HG03175 (cell line): ENCODE data around the gene TSPAN4.
A peak's percentile ranks its signal among the peaks of the same experiment; 100 is the strongest.

Experiments used
- ATAC-seq: cut with Tn5 transposase; IDR thresholded peaks from one replicate; pipeline ENCODE4 v1.9.1; 2021; ENCODE audit warnings: mild to moderate bottlenecking, moderate library complexity; ENCODE audit not compliant: unreplicated experiment

Gene TSPAN4

GRCh38 chr11:842370-843002 is at the start of gene TSPAN4, which contains the start of gene POLR2L:
TSS of gene TSPAN4 (plus strand) at chr11:842852. CDS start at chr11:850305, 7,453 bp downstream.
TSS of gene POLR2L (minus strand) at chr11:842529. CDS start at chr11:842508, 21 bp downstream.
- peak; percentile 65 for ATAC-seq

DNA sequence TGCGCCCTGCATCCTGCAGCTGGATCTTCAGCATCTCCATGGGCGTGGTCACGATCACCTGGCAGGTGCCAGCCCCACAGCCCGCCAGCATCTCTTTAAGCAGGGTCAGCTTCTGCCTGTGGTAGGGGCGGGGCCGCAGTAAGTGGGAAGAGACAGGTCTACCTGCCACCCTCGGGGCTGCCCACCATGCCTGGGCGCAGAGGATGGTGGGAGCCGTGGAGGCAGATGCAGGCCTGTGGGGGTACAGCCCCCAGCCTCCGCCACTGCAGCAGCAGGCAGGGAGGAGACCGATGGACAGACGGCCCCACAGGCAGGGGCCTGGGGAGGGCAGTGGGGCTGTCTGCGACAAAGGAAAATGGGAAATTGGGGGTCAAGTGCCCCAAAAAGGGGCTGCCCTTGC is 49.8 kb upstream of the TSPAN4 start:
- no peak for ATAC-seq

DNA sequence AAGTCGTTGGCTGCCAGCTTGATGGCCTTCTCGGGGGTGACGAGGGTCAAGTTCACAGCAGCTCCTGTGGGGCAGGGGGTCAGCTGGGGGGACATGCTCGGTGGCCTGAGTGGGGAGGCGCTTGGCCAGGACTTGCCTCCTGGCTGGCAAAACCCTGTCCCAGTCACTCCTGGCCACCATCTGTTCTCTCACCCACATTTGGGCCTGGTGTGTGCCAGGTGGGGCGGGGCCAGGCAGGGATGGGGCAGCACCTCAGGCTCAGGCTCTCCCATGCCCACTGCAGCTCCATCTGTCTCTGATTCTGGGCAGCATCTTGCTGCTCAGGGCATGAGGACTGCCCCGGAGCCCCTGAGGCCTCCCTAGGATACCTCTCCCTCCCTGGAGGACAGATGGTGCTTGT is 49.1 kb upstream of the TSPAN4 start:
- no peak for ATAC-seq

DNA sequence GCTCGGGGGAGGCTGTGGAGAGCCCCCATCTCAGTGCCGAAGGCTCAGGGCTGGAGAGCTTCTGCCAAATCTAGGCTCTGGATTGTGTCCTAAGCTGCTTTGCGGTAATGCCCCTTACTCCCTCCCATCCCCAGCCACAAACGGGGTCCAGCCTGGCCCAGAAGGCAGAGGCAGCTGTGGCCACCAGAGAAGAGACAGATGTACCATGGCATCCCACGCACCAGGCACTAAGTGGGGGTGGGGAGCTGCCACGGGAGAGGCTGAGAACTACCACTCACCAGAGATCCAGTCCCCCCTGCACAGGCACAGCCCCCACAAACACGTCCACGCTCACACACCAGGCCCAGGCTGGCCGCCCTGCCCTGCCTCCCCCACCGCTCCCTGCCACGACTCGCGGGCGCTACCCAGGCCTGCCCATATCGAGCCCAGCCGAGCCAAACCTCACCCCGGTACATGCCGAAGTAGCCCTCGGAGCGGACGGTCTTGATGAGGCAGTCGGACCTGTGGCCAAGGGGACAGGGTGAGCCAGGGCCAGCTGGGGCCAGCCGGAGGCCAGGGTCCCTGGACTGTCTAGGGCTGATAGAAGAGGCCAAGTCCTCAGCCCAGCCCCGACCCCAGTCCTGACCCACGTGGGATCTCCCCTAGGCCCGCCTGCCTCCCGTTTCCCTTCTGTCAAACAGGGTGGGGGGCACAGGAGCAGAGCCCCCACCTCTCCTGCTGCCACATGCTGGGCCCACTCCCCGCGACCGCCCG is 48.5 kb upstream of the TSPAN4 start:
- no peak for ATAC-seq

GRCh38 chr11:794766-795633 is 47.7 kb upstream of the TSPAN4 start:
- no peak for ATAC-seq

DNA sequence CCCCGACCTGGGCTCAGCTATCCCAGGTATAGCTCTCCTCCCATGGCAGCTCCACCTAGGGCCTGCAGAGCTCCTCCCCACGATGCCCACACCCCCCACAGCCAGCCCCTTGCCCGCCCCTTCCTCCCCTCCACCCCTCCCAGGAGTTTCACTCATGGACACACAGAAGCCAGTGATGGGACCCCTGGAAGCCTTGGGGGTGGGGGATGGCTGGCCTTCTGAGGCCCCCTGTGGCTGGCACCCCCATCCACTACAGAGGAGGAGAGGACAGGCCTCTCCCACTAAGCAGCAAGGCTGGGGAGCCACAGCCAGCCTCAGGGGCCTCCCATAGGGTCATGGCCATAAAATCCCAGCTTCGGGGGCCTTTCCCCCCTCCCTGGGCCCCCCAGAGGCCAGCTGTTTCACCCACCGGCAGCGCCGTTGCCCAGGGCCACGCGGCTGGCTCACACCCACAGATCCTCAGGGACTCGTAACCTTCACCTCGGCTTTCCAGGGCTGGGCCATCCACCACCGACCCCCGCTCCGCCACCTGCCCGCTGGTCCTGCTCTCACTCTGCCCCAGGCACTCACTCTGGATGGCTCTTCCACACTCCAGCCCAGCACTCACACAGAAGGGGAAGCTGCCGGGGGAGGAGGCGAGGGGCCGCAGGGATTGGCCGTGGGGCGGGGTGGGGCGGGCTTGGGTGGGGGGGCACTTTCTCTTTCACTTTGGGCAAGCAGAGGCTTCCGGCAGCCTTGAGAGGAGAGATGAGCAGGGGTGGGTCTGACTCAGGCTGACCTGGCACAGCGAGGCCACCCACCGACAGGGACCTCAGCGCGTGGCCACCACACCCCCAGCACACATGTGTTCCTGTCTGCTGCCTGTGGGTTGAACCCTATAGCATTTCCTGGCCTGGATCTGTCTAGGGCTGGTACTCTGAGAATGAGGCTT is 46.8 kb upstream of the TSPAN4 start:
- peak; percentile 28 for ATAC-seq

- no peak for ATAC-seq
Observed at GRCh38 chr11:796565-797295, 45.9 kb upstream of the TSPAN4 start.

- peak; percentile 44 for ATAC-seq
Observed at GRCh38 chr11:797296-798092, 45.2 kb upstream of the TSPAN4 start.

DNA sequence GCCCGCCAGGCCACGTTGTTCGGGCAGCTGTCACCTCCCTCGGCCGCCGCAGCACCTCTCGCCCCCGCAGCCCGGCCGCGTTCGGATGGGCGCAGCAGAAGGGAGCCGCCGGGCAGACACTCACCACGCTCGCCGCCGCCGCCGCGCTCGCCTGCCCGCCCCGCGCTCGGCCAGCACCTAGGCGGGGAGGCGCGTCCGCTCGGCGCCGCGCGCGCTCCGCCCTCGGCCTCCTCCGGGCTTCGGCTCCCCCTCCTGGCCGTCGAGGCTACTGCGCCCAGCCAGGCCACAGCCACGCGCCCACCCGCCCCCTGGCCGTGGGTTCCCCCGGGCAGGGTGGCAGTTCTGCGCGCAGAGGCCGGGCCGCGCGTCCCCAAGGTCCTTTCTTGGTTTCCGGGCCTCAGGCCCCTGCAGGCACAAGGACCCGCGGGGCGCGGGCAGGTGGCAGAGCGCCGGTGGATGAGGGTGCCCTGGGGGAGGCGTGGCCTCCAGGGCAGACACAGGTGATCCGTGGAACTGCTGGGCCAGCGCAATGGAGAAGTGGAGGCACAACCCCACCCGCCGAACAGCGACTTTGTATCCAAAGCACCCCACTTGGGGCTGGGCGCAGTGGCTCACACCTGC is 44.4 kb upstream of the TSPAN4 start, which contains the start of gene SLC25A22:
SLC25A22 (minus strand) TSS at position 189 of the 621 bp plus-strand sequence. CDS start 3,275 bp downstream, outside the sequence.
- ATAC-seq, result peak; percentile 60

- no peak for ATAC-seq
Observed at GRCh38 chr11:799641-800316, 42.9 kb upstream of the TSPAN4 start.

DNA sequence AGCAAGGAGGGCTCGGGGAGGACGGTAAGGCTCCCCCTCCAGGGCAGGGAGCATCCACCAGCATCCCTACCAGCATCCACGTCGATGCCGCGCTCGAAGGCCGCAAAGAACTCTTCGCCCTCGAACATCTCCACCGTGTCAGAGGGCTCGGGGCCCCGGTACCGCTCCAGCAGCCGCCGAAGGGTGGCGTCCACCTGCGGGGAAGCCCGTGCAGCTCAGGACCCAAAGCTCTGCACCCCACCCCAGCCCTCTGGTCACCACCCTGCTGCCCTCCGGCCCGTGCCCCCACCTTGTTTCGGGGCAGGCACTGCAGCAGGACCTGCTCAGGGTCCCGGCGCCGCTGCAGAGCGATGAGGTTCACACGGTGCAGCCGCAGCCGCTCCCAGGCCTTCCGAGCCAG is 42.2 kb upstream of the TSPAN4 start:
- no peak for ATAC-seq

- no peak for ATAC-seq
Observed at GRCh38 chr11:801097-801780, 41.4 kb upstream of the TSPAN4 start.

DNA sequence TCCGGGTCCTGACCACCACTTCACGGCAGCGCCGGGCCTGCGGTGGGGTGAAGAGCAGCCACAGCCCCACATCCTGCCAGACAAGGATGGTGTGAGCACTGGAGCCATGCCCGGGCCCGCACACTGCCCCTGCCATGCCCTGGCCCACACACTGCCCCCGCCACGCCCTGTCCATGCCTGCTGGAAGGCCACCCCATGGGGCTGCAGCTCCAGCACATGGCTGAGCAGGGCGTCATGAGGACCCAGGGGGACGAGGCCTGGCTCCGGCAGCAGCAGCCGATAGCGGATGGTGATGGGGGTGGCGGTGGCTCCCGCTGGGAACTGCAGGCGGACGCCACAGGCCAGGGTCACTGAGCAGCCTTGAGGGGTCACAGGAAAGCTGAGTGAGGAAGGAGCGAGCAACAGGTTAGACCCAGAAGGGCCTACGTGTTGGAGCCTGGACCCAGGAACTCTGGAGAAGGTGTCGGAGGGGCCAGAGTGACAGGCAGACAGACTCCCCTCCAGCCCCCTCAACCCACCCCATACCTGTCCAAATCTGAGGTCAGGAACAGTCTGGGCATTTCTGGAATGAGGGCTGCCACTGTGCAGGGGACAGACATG is 40.5 kb upstream of the TSPAN4 start:
- ATAC-seq, result no peak

DNA sequence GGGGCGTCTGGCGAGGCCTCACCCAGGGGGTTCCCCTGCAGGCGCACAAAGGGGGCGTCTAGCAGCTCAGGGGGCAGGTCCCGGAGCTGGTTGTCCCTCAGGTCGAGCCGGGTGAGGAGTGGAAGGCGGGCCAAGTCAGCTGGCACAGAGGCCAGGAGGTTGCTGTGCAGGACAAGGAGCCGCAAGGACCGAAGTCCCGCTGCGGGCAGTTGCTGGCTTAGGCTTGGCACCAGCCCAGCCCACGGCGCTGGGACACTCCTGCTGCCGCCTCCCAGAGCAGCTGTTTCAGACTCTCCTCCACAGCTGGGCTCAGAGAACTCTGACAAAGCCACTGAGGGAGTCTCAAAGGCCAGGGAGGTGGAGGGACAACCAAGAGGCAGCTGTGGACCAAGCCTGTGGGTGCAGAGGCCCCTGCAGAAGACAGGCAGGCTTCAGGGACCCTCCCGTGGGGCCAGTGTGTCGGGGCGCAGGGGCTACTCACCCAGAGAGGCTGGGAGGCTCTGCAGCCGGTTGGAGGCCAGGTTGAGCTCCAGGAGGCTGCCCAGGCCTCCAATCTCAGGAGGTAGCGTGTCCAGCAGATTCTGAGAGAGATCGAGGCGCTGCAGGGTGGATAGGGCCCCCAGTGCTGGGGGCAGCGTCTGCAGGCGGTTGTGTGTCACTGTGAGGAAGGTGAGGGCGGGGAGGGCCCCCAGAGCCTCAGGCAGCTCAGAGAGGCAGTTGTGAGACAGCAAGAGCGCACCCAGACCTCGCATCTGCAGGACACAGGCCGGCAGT is 39.8 kb upstream of the TSPAN4 start:
- ATAC-seq, result no peak

DNA sequence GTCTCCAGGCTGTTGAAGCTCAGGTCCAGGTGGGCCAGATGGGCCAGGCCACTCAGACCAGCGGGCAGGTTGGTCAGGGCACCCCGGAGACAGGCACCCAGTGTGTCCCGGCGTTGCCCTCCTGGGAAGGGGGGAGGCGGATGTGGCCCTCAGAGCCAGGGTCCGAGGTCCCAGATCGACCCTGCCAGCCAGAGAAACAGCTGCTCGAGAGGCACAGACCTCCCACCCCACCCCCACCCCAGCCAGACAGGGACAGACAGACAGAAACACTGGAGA is 39.2 kb upstream of the TSPAN4 start:
- no peak for ATAC-seq
